Hepatocyte (in vitro differentiated cells): Measurements from ENCODE around the gene GMDS. TPM values are rescaled to one million over a fixed set of nuclear protein-coding genes. Genes with fewer than 3 reads are reported as not detected.

Experiments used
- DNase-seq: peaks from one replicate; pipeline ENCODE4 v3.0.0-alpha.2; 2016; ENCODE audit warnings: low spot score
- H2AFZ ChIP-seq: fragments of 200-600 bp; sonication (generic); 2 replicates; pipeline ENCODE4 v1.6.0; 2016; ENCODE audit warnings: antibody characterized with exemption, mild to moderate bottlenecking
- H3K27ac ChIP-seq: fragments of 200-600 bp; sonication (generic); 2 replicates; pipeline ENCODE4 v1.5.1; 2016; ENCODE audit warnings: mild to moderate bottlenecking
- H3K27me3 ChIP-seq: fragments of 200-600 bp; sonication (generic); 2 replicates; pipeline ENCODE4 v1.6.1; 2016
- H3K36me3 ChIP-seq: fragments of 200-600 bp; sonication (generic); replicated peaks from 2 replicates; pipeline ENCODE4 v1.5.1; 2016; ENCODE audit warnings: low read depth; ENCODE audit not compliant: insufficient read depth
- H3K4me1 ChIP-seq: fragments of 200-600 bp; sonication (generic); 2 replicates; pipeline ENCODE4 v1.5.1; 2016; ENCODE audit warnings: mild to moderate bottlenecking, moderate library complexity; ENCODE audit not compliant: insufficient read depth
- H3K4me2 ChIP-seq: fragments of 200-600 bp; sonication (generic); 2 replicates; pipeline ENCODE4 v1.6.0; 2016
- H3K4me3 ChIP-seq: fragments of 200-600 bp; sonication (generic); 2 replicates; pipeline ENCODE4 v1.5.1; 2016; ENCODE audit warnings: mild to moderate bottlenecking
- H3K79me2 ChIP-seq: fragments of 200-600 bp; sonication (generic); 2 replicates; pipeline ENCODE4 v1.6.0; 2017; ENCODE audit warnings: mild to moderate bottlenecking
- H3K9me2 ChIP-seq: fragments of 200-600 bp; sonication (generic); replicated peaks from 2 replicates; pipeline ENCODE4 v1.6.0; 2017; ENCODE audit warnings: mild to moderate bottlenecking; ENCODE audit not compliant: insufficient read depth
- H3K9me3 ChIP-seq: fragments of 200-600 bp; sonication (generic); 2 replicates; pipeline ENCODE4 v1.5.1; 2016; ENCODE audit warnings: low read depth, mild to moderate bottlenecking
- H4K20me1 ChIP-seq: fragments of 200-600 bp; sonication (generic); 2 replicates; pipeline ENCODE4 v1.6.0; 2016; ENCODE audit warnings: mild to moderate bottlenecking; ENCODE audit not compliant: insufficient read depth, poor library complexity, severe bottlenecking
- CTCF ChIP-seq: fragments of 200-600 bp; sonication (generic); IDR thresholded peaks from 2 replicates; pipeline ENCODE4 v1.5.1; 2016; ENCODE audit warnings: antibody characterized with exemption, mild to moderate bottlenecking; ENCODE audit not compliant: poor library complexity
- EZH2 ChIP-seq: fragments of 200-600 bp; sonication (generic); IDR thresholded peaks from 2 replicates; pipeline ENCODE4 v1.6.1; 2016; ENCODE audit warnings: antibody characterized with exemption, mild to moderate bottlenecking, borderline replicate concordance
- EZH2phosphoT487 ChIP-seq: fragments of 200-600 bp; sonication (generic); IDR thresholded peaks from one replicate; pipeline ENCODE4 v1.6.1; 2018; ENCODE audit warnings: antibody characterized with exemption, mild to moderate bottlenecking, low read depth, moderate library complexity; ENCODE audit not compliant: unreplicated experiment, severe bottlenecking
- WGBS: methylation state at CpG from one replicate; pipeline ENCODE4 v1.1.6; 2016; ENCODE audit warnings: low lambda C conversion rate; ENCODE audit errors: missing lambda C conversion rate; 5-methylcytosine and 5-hydroxymethylcytosine counted together
- polyA plus RNA-seq: library from polyadenylated mRNA; unstranded; fragments of >200 nt; fragmentation: Nextera tagmentation; extraction: Ambion mirVana; gene quantifications from 2 replicates; pipeline ENCODE4 v1.2.1, GENCODE V29; 2016
- total RNA-seq: library from RNA; depleted of rRNA; stranded (reverse); fragments of >200 nt; gene quantifications from 2 replicates; pipeline ENCODE4 v1.2.3, GENCODE V29; 2014

GMDS gene
- total and polyA plus RNA-seq, 2 experiments from 2014 or later, result 20.7 to 32.6 TPM

DNA sequence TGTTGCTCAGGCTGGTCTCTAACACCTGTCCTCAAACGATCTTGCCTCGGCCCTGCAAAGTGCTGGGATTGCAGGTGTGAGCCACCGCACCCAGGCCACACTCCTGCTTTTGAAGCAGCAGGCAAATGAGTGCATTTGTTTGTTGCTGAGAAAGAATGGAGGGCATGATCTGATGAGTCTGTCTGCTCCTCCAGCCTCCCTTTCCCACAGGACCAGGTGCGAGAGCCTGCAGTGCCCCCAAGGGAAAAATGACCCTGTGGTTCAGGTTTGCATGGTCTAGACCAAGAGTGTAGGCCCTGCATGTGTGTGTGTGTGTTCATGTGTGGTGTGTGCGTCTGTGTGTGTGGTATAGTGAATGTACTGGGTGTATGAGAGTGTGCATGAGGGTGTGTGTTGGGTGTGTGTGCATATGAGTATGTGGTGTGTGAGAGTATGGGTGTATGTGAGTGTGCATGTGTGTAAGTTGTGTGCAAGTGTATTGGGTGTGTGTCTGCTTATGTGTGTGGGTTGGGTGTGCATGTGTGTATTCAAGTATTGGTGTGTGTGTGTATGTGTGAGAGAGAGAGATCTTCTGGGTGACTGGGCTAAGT, 658.4 kb downstream of the GMDS start:
- Histone ChIP-seq H3K4me2 (no peak overlapping the region), H3K36me3 (no peaks in the 10 kb centered on the region), H3K4me1 (no peaks in the 10 kb centered on the region), H3K27ac (no peak overlapping the region), H2AFZ (no peak overlapping the region), H3K27me3 (no peaks in the 10 kb centered on the region), H3K4me3 (no peak overlapping the region), H4K20me1 (no peaks in the 10 kb centered on the region), H3K9me2 (no peaks in the 10 kb centered on the region), H3K79me2 (no peaks in the 10 kb centered on the region), H3K9me3 (no peaks in the 10 kb centered on the region)
- TF ChIP-seq EZH2 (no peak), CTCF (no peak), EZH2phosphoT487 (no peak)
- no peak for DNase-seq
- WGBS, result 97% methylated on average over 5 of the region's 5 CpGs

GRCh38 chr6:1586256-1586655, 659.1 kb downstream of the GMDS start:
- Histone ChIP-seq H3K36me3 (no peaks in the 10 kb centered on the region), H3K4me3 (no peak overlapping the region), H3K4me2 (no peak overlapping the region), H3K9me2 (no peaks in the 10 kb centered on the region), H3K27ac (no peak overlapping the region), H2AFZ (no peak overlapping the region), H3K79me2 (no peaks in the 10 kb centered on the region), H4K20me1 (no peaks in the 10 kb centered on the region), H3K27me3 (no peaks in the 10 kb centered on the region), H3K9me3 (no peaks in the 10 kb centered on the region), H3K4me1 (no peaks in the 10 kb centered on the region)
- no peak for DNase-seq
- WGBS, result 94% methylated on average over 7 of the region's 7 CpGs
- TF ChIP-seq EZH2phosphoT487 (no peak), CTCF (no peak), EZH2 (no peak)

DNA sequence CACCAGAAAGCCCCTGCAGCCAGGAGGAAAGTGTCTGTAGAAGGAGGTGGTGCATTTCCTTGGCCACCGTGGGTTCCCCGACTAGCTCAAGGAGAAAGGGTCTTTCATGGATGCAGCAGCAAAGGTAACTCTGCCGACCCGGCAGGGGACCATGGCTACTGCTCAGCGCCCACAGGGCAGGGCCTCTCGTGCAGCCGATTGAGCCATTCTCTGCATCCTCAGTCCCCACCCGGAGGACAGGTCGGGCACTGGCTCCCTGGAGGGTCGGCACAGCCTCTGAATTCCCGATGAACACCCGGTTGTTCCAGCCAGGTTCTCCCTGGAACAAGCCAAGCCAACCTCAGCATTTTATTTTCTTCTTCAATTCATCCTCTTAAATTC, 659.7 kb downstream of the GMDS start:
- Histone ChIP-seq H3K36me3 (no peaks in the 10 kb centered on the region), H3K79me2 (no peaks in the 10 kb centered on the region), H3K4me3 (no peak overlapping the region), H2AFZ (no peak overlapping the region), H4K20me1 (no peaks in the 10 kb centered on the region), H3K9me2 (no peaks in the 10 kb centered on the region), H3K9me3 (no peaks in the 10 kb centered on the region), H3K4me1 (no peaks in the 10 kb centered on the region), H3K4me2 (no peak overlapping the region), H3K27me3 (no peaks in the 10 kb centered on the region), H3K27ac (no peak overlapping the region)
- TF ChIP-seq EZH2 (no peak), EZH2phosphoT487 (no peak), CTCF (no peak)
- WGBS, result 90% methylated on average over 12 of the region's 12 CpGs
- no peak for DNase-seq
